ENCODE data around the gene MS4A15. TPM values are rescaled to one million over a fixed set of nuclear protein-coding genes. Genes with fewer than 3 reads are reported as not detected.

The MS4A15 gene
- total and polyA plus RNA-seq, 10 of the 15 experiments (the other 5 are each of a cell fraction or from before 2014, with no cell fraction given), result 0.05 to 0.84 (median 0.45) TPM

DNA sequence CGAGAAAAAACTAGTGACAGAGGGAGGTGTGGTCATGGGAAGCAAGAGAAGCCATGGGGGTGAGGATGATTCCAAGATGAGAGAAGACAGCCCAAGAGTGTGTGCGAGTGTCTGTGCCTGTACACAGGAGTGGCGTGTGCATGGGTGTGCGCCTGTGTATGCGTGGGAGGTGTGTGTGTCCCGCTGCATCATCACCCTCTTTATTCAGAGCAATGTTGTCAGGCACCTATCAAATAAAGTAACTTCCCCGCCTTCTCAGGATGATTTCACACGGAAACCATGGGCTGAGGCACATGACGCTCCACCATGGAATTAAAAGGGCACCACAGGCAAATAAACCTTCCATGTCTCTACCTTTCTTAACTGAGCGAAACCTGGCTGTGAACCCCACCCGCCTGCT is 53.0 kb downstream of the MS4A15 start:
- ChIA-PET SMC1A (ENCODE audit: uncharacterized antibody, unreplicated experiment) (no interaction called here), CTCF (no interaction called here), RAD21 (ENCODE audit: unreplicated experiment) (interaction anchor here (0.6 to 1.2 kb wide), 2 partner anchors 40 to 319 kb away, joined by 3 read pairs; no protein-coding TSS in a partner anchor), POLR2A (no interaction called here)
- H4K20me1 ChIP-seq (ENCODE audit: control insufficient read depth, insufficient read depth), result no peaks in the 10 kb centered on the region
- FAIRE-seq (no peak), DNase-seq (ENCODE audit: low read depth, low spot score) (no peak), ATAC-seq (no peak)
- no peaks in the 10 kb centered on the region; the same call in 2 of the 3 replicates for H3K9me3 ChIP-seq (replicated peaks; ENCODE audit: control insufficient read depth, insufficient read depth, low read length)
- no peaks in the 10 kb centered on the region for H3K36me3 ChIP-seq (ENCODE audit: control insufficient read depth in 2 of 2, insufficient read depth in 2 of 2, low read length in 1 of 2)
- H3K79me2 ChIP-seq (ENCODE audit: control insufficient read depth, insufficient read depth, low read length), result no peaks in the 10 kb centered on the region
- no peaks in the 10 kb centered on the region for H3K4me1 ChIP-seq (ENCODE audit: control insufficient read depth, insufficient read depth, low read length)
- no peak overlapping the region for H3K4me3 ChIP-seq
- no peak overlapping the region for H3K4me2 ChIP-seq (ENCODE audit: control insufficient read depth, insufficient read depth)
- no peak overlapping the region for H3K27ac ChIP-seq (ENCODE audit: control insufficient read depth, insufficient read depth)
- 45% methylated on average over 11 of the region's 11 CpGs for WGBS (ENCODE audit: insufficient coverage, insufficient replicate concordance, low lambda C conversion rate, missing lambda C conversion rate)
- in situ Hi-C loops (cut with MboI) (no loop called here), intact Hi-C loops (cut with micrococcal nuclease; ENCODE audit: unreplicated experiment) (no loop called here)
- H3K9ac ChIP-seq (ENCODE audit: control insufficient read depth, insufficient read depth, low read length), result no peak overlapping the region
- H2AFZ ChIP-seq (ENCODE audit: control insufficient read depth, low read depth, low read length), result no peak overlapping the region
- TF ChIP-seq ZNF687 (IDR thresholded peaks at IDR 0.05) (no peak), ASH2L (IDR thresholded peaks at IDR 0.05; ENCODE audit: borderline replicate concordance, low read depth) (no peak), FOXM1 (IDR thresholded peaks at IDR 0.05; ENCODE audit: low read depth, low read length) (no peak), CBX3 (IDR thresholded peaks at IDR 0.05; ENCODE audit: borderline replicate concordance, low read depth) (no peak), POLR2AphosphoS2 (IDR thresholded peaks at IDR 0.05; ENCODE audit: low read depth, low read length) (no peak), STAT1 (conservative IDR thresholded peaks at IDR 0.05) (no peak), ZZZ3 (IDR thresholded peaks at IDR 0.05; ENCODE audit: control insufficient read depth, insufficient read length, low read depth) (no peak), E4F1 (IDR thresholded peaks at IDR 0.05; ENCODE audit: borderline replicate concordance, partially characterized antibody) (no peak), E2F8 (IDR thresholded peaks at IDR 0.05; ENCODE audit: low read depth, partially characterized antibody) (no peak), WRNIP1 (IDR thresholded peaks at IDR 0.05; ENCODE audit: borderline replicate concordance, low read depth, low read length) (no peak), SIX5 (IDR thresholded peaks at IDR 0.05; ENCODE audit: low read depth, low read length, severe bottlenecking) (no peak), MAX (IDR thresholded peaks at IDR 0.05; ENCODE audit: low read depth, low read length) (no peak), NFYB (IDR thresholded peaks at IDR 0.05; ENCODE audit: insufficient read depth, low read depth, low read length) (no peak)
- no TSS peak for BruUV-seq (replicated peaks)
- no peaks in the 10 kb centered on the region for H3K27me3 ChIP-seq (replicated peaks in 1 of 2; ENCODE audit: control insufficient read depth in 2 of 2, insufficient read depth in 2 of 2, low read length in 1 of 2)

All from GM12878 (cell line).